Lower leg skin (tissue), 3 donors: ENCODE data around the gene BTBD1.
"Not testable (repeated sequence)": the region's sequence is repeated elsewhere in the genome, so short reads cannot be mapped to it uniquely, and the experiment has no call there.

Experiments used
- CTCF ChIP-seq, 3 donors: fragments of 450-650 bp; IDR thresholded peaks; one replicate each; pipeline ENCODE4 v1.5.1; 2016; ENCODE audit warnings: antibody characterized with exemption in 3 of 3, mild to moderate bottlenecking in 3 of 3, moderate library complexity in 2 of 3
- POLR2A ChIP-seq, 2 donors: fragments of 450-650 bp; IDR thresholded peaks; one replicate each; pipeline ENCODE4 v1.6.1; 2016 to 2017; ENCODE audit warnings: antibody characterized with exemption in 2 of 2, mild to moderate bottlenecking in 1 of 2, moderate library complexity in 1 of 2

GRCh38 chr15:83069211-83069642, 2.2 kb upstream of the BTBD1 start:
- not testable (repeated sequence) for TF ChIP-seq CTCF, POLR2A (IDR thresholded peaks at IDR 0.05)
